NT2/D1 (cell line): ENCODE results near the gene CXCL12.

Experiments used
- SUZ12 ChIP-seq: IDR thresholded peaks from 2 replicates; pipeline ENCODE4 v1.6.1; 2011; ENCODE audit not compliant: insufficient read length, insufficient read depth; ENCODE audit errors: extremely low read depth
- YY1 ChIP-seq: IDR thresholded peaks from 2 replicates; pipeline ENCODE4 v1.6.1; 2011; ENCODE audit not compliant: insufficient read length, insufficient read depth
- ZNF274 ChIP-seq: IDR thresholded peaks from 2 replicates; pipeline ENCODE4 v1.6.1; 2011; ENCODE audit warnings: mild to moderate bottlenecking, low read depth, low read length

- TF ChIP-seq YY1: no peak
- no peak for TF ChIP-seq ZNF274
- no peak for TF ChIP-seq SUZ12
These were observed 35.1 kb upstream of the CXCL12 start for GRCh38 chr10:44419790-44420549.
